SH-SY5Y (cell line): ENCODE data around the gene ACADM.

Experiments used
- GATA2 ChIP-seq: IDR thresholded peaks from 2 replicates; pipeline ENCODE4 v1.6.1; 2011; ENCODE audit warnings: mild to moderate bottlenecking, low read depth, low read length
- GATA3 ChIP-seq: IDR thresholded peaks from 2 replicates; pipeline ENCODE4 v1.6.1; 2011; ENCODE audit warnings: low read depth, mild to moderate bottlenecking, low read length, moderate library complexity

GRCh38 chr1:75727571-75727970 lies 3.1 kb downstream of the ACADM start:
- no peak for TF ChIP-seq GATA3
- TF ChIP-seq GATA2, result no peak
